ENCODE results near the gene IQGAP3. TPM values are rescaled to one million over a fixed set of nuclear protein-coding genes. Genes with fewer than 3 reads are reported as not detected.

IQGAP3 gene
- total RNA-seq, 2 donors from 2014 or later: 13.6 to 57.9 TPM

- no peak for TF ChIP-seq CTCF (IDR thresholded peaks at IDR 0.05)
- Histone ChIP-seq H3K27me3 (no peaks in the 10 kb centered on the region), H3K9me3 (no peaks in the 10 kb centered on the region), H3K4me1 (peaks cover 70% of the 10 kb centered on the region), H3K4me3 (no peak overlapping the region), H3K9ac (ENCODE audit: low read depth in 2 of 2, low read length in 2 of 2) (peak overlapping the region; percentile 30 to 42), H3K36me3 (no peaks in the 10 kb centered on the region), H3K27ac (no peak overlapping the region)
- intact Hi-C loops (cut with DNase I): no loop called here
- DNase-seq: no peak
These were observed 79.2 kb downstream of the IQGAP3 start for GRCh38 chr1:156493154-156493631.

DNA sequence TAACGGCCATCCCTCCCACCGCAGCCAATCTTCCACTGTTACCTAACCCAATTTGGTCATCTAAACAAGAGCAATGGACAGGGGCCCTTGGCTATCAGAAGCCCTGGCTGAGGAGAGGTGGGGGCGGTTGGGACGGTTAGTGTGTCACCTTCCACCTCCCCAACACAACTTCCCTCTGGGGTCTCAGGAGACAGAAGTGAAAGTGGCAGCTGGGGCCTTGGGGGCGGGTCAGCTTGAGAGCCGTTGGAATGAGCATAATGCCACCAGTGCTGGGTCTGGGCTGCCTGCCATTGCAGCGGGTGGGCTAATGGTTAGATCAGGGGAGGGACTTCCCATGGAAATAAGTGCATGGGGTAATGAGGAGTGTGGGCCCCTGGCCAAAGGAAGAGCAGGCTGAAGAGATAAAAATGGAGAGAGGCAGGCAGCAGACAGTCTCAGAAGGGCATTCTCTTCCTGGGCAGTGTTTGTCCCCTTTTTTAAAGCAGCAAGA, 79.7 kb downstream of the IQGAP3 start:
- H3K27ac ChIP-seq: no peak overlapping the region
- H3K9ac ChIP-seq (ENCODE audit: low read depth in 2 of 2, low read length in 2 of 2): peak overlapping the region; percentile 30 to 42

GRCh38 chr1:156492013-156492590, 80.3 kb downstream of the IQGAP3 start:
- intact Hi-C loops (cut with DNase I): no loop called here
- H3K36me3 ChIP-seq: no peaks in the 10 kb centered on the region
- no peaks in the 10 kb centered on the region for H3K9me3 ChIP-seq
- no peak overlapping the region for H3K27ac ChIP-seq
- peak overlapping the region in 1 of 2 donors; percentile 42 for H3K9ac ChIP-seq (ENCODE audit: low read depth in 2 of 2, low read length in 2 of 2)
- TF ChIP-seq CTCF (IDR thresholded peaks at IDR 0.05): no peak
- DNase-seq: no peak
- H3K4me1 ChIP-seq: peaks cover 63% of the 10 kb centered on the region
- H3K4me3 ChIP-seq: no peak overlapping the region
- H3K27me3 ChIP-seq: no peaks in the 10 kb centered on the region

More for the DNA sequence above, 79.7 kb downstream of the IQGAP3 start:
- Histone ChIP-seq H3K36me3 (no peaks in the 10 kb centered on the region), H3K9me3 (no peaks in the 10 kb centered on the region), H3K27me3 (no peaks in the 10 kb centered on the region), H3K4me3 (no peak overlapping the region), H3K4me1 (peaks cover 68% of the 10 kb centered on the region)
- intact Hi-C loops (cut with DNase I): no loop called here
- no peak for TF ChIP-seq CTCF (IDR thresholded peaks at IDR 0.05)
- DNase-seq: peak; percentile 39

- Histone ChIP-seq H3K27me3 (no peaks in the 10 kb centered on the region), H3K9me3 (no peaks in the 10 kb centered on the region), H3K36me3 (no peaks in the 10 kb centered on the region), H3K27ac (peak overlapping the region; percentile 47), H3K4me1 (peaks cover 56% of the 10 kb centered on the region), H3K4me3 (no peak overlapping the region), H3K9ac (ENCODE audit: low read depth in 2 of 2, low read length in 2 of 2) (peak overlapping the region in 1 of 2 donors; percentile 42)
- no peak for TF ChIP-seq CTCF (IDR thresholded peaks at IDR 0.05)
- intact Hi-C loops (cut with DNase I): no loop called here
- no peak for DNase-seq
These were observed 81.0 kb downstream of the IQGAP3 start for GRCh38 chr1:156491151-156491949.

- H3K27me3 ChIP-seq: no peaks in the 10 kb centered on the region
- intact Hi-C loops (cut with DNase I): no loop called here
- peak overlapping the region; percentile 47 for H3K27ac ChIP-seq
- TF ChIP-seq CTCF (IDR thresholded peaks at IDR 0.05): no peak
- no peak for DNase-seq
- H3K4me1 ChIP-seq: peaks cover 48% of the 10 kb centered on the region
- H3K9ac ChIP-seq (ENCODE audit: low read depth in 2 of 2, low read length in 2 of 2): peak overlapping the region in 1 of 2 donors; percentile 42
- no peaks in the 10 kb centered on the region for H3K9me3 ChIP-seq
- no peak overlapping the region for H3K4me3 ChIP-seq
- no peaks in the 10 kb centered on the region for H3K36me3 ChIP-seq
These were observed 81.8 kb downstream of the IQGAP3 start for GRCh38 chr1:156490401-156491032.
